NOMO-1 treated with dmso at 0.1 percent for 144 hours (cell line): ENCODE results near the gene UTF1.
A peak's percentile ranks its signal among the peaks of the same experiment; 100 is the strongest.

Source experiments
- DNase-seq: peaks from one replicate; lab custom pipeline; 2025; ENCODE audit not compliant: unreplicated experiment; lab: John Stamatoyannopoulos, UW

The UTF1 gene

DNA sequence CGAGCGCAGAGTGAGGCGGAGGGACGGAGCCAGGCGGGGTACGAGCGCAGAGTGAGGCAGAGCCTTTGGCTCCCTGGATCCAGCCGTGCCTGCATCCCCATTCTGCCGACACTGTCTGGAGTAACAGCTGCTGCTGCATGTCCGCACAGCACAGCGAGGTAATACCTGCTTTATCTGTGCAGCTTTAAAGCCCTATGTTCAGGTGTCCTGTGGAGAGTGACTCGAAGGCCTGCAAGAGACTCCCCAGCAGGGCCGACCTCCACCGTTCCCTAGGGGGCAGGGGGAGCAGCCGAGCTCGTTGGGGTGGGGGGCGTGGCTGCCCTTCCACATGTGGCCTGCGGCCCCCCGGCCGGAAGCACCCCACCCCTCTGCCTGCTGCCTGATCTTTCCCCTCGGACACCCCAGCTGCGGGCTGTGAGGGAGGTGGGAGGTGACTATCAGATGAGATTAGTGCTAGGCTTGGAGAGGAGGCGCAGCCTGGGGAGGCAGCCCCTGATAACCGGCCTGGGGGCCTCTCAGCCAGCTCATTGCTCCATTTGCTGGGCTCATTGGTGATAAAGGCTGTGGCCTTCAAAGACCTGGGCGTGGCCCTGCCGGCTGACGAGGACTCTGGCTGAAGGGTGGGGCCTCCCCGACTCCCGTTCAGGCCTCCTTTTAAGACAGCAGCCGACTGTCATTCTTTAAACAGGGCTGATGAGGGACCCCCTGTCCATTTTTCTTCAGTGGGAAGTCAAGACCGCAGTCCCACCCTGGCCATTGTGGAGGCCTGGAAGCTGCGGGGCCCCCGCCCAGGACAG, 15.6 kb downstream of the UTF1 start:
- no peak for DNase-seq

DNA sequence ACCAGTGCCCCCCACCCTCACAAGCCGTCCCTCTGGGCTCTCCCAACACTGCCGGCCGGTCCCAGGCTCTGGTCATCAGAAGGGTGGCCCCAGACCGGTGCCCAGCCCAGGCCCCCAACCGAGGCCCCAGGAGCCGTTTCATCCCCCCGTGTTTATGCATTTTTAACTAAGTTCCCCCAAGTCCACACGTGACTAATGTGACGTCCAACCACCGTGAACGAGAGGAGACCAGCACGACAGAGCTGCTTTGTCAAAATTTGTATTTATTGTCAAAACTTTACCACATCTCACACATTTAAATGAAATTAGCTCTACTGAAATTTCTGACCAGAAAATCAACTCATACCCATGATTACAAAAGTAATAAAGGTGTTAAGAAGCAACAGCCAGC, 16.2 kb downstream of the UTF1 start:
- no peak for DNase-seq

DNA sequence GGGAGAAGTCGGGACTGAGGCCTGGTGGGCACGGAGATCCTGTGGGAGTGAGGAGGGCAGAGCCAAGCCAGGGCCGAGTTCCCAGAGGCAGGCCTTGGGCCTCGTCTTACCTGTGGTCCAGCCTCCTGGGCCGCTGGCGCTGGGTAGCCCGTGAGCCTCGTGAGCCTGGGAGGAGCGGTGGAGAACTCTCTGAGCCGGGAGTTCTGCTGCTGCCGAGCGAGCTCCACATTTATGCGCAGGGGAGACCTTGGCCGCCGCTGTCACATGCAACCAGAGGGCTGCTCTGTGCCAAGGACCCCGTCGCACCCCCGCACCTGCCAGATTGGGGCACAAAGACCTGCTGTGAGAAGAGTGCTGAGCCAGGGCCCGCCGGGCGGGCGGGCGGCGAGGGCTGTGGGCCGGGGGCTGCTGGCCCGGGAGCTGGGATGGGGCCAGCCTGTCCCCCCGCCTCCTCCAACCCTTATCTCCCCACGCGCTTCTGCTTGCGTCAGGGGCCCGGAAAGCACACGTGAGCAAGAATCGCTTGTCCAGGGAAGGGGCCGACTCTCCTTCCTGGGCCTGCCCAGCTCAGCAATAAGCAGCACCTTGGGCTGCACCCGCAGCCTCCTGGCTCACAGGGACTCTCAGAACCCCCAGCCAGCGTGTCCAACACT, 17.8 kb downstream of the UTF1 start:
- DNase-seq: no peak

DNA sequence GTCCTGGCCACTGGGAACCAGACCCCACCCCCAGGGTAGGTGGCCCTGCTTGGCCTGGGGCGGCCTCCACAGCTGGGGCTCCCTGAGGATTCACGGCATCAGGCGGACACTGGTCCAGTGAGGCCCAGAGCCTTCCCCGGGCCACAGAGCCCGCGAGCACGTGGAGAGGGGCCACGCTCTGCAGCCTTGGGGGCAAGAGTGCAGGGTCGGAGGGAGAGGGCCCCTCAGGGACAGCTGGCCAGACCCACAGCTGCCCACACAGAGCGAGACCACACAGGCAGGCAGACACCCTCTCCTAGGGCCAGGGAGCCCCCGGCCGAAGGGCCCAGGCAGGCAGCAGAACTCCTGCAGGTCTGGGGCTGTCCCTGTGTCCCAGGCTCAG, 18.3 kb downstream of the UTF1 start:
- DNase-seq: no peak

DNA sequence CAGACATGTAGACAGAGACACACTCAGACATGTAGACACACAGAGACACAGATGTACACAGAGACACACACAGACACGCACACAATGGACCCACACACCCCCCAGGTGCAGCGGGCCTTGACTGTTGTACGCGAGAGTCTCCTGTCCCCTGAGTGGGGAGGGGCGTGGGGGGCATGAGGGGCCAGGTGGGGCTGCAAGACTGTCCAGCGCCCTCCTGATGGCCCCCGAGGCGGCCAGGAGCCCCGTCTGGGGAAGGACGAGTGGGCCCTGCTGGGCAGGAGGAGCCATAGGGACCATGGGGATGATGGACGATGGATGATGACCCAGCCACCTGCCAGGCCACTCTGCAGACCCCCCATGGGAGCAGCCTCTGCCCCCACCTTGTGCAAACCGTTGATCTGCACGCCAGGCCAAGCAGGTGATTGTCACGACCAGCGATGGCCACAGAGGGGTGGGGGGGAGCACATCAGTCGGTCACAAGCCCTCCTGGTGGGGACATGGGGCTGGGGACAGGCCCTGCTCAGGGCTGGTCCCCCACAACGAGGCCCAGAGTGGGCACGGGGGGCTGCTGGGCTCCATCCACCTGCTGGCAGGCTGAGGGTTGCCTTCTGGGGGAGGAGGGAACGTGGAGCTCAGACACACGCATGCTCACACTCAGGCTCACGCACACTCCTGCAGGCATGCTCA, 19.2 kb downstream of the UTF1 start:
- no peak for DNase-seq

DNA sequence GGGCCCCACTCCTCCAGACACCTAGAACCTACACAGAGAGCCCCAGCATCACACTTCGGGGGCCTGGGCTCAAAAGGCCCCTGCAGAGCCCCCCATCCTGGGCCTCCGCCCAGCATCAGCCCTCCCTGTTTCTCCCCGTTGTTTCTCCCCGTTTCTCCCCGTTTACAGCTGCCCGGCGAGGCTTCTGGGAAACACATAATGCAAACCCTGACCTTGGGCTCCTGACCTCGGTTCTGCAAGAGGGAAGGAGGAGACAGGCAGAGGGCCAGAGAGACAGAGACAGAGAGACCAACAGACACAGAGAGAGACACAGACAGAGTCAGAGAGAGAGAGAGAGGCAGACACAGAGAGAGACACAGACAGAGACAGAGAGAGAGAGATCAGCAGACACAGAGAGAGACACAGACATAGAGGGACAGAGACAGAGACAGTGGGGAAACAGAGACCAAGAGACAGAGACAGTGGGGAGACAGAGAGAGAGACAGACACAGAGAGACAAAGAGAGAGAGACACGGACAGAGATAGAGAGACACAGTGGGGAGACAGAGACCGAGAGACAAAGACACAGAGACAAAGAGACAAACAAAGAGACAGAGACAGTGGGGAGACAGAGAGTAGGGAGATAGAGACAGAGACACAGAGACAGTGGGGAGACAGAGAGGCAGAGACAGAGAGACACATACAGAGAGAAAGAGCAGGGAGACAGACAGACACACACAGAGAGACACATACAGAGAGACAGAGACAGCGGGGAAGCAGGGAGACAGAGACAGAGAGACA, 20.1 kb downstream of the UTF1 start:
- no peak for DNase-seq

DNA sequence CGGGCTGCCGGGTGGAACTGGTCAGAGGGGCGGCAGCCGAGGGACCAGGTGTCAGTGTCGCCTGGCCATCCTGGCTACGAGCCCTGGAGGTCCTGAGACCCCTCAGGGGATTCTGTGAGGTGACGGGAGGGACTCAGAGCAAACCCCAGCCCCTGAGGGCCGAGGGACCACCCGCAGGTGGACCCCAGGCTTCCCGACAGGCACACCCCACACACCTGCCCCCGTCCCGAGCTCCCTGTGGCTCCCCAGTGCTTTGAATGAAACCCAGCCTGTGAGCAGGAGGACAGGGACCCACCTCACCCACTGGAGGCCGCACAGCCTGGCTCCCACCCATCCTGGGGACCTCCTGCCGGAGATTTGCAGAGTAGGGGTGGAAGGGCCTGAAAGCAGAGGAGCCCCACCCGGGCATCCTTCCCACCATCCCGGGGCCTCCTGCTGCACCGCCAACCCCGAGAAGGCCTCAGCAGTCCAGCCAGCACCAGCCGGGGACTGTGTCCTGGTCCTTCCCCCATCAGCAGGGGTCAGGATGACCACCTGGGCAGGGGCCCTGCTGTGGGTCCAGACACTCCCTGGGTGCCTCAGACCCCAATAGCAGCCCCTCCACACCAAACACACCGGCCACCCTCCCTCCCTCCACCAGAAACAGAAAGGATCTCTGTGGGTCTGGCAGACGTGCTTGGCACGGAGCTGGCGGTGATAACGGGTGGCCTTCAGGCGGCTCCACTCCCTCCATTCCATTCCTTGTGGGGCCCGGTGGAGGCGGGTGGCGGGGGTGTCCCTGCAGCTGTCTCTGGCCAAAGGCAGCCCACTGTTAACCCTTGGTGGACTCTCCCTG, 21.6 kb downstream of the UTF1 start:
- no peak for DNase-seq

DNA sequence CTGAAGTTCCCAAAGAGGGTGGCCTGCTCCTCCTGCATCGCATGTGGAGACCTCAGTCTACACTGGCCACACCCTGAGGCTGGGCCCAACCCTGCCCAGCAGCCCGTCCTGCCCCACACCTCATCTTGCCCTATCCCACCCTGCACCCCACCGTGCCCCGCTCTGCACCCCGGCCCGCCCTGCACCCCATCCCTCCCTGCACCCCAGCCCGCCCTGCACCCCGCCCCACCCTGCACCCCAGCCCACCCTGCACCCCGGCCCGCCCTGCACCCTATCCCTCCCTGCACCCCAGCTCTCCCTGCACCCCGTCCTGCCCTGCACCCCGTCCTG, 22.2 kb downstream of the UTF1 start:
- no peak for DNase-seq

DNA sequence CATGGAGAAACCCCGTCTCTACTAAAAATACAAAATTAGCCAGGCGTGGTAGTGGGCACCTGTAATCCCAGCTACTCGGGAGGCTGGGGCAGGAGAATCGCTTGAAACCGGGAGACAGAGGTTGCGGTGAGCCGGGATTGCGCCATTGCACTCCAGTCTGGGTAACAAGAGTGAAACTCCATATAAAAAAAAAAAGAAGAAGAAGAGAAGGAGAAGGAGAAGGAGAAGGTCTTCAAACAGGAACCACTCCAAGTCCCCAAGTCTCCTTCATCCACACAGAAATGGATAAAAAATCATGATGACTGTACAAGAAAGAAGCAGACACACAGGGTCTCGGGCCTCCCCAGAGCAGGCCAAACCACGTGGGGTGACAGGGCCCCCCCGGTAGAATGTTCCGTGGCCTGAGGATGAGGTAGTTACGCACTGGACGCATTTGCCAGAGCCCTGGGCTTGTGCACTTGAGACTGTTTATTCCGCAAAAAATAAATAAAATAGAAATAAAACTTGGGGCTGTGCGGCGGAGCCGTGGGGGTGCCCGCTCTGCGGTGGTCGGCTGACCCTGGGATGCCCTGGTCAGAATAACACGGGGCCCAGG, 23.4 kb downstream of the UTF1 start:
- DNase-seq: peak; percentile 30

DNA sequence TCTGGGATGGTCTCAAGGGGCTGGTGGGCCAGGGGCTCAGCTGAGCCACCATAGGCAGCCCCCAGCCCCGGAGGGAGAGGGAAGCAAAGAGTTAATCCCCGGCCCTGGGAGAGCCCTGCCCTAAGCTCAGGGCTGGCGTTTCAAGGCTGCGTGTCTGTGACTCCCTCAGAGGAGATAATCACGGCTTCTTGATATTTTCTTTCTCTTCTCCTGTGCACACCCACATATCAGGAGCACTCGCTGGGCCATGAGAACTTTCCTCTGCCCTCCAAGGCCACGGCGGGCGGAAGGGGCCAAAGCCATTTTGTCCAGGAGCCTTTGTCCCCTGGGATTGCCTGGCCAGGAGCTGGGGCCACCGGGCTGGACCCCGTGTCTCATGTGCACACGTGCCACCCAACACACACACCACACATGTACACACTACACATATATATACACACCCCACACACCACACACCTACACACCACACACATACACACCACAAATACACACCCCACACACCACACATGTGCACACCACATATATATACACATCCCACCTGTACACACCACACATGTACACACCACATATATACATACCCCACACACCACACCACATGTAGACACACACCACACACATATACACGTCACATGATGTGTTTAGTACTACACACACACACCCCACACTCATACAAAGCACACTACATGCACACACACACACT, 24.6 kb downstream of the UTF1 start:
- no peak for DNase-seq

DNA sequence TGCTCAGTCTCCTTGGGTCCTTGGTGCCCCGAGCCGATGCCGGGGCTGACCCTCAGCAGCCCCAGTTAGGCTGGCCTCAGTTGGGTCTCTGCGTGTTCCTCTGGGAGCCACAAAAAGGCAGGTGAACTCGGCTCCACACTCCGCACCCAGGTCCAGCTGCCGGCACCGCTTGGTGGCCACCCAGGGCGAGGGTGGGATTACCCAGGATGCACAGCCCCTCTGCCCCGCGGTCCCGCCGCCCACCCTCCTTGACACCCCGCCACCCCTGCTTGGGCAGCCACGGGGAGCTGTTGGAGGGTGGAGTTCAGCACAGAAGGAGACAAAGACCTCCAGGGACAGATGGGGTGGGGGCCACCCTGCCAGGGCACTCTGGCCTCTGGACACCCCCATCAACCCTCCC, 25.3 kb downstream of the UTF1 start:
- no peak for DNase-seq

DNA sequence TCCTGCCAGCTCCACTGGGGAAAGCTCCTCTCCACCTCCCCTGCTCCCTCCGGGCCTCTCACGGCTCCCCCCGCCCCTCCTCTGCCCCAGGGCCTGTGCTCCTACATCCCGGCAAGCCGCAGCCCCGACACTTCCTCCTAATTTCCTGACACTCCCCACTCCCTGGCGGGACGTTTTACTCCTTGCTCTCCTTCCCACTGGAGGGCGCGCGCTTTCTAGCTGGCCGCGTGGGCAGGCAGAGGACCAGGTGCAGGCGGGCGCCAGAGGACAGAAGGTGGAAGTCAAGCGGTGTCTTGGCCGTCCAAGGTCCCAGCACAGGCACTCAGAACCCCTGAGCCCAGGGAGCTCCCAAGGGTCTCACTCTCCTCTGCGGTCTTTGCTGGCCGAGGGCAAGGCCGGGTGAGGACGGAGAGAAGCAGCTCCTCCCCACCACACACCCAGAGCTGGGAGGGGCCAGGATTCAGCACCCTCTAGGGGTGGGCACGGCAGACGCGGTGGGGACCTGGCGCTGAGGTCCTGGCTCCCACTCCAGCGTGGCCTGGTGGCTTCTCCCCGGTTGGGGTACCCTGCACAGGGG, 27.6 kb downstream of the UTF1 start:
- no peak for DNase-seq

DNA sequence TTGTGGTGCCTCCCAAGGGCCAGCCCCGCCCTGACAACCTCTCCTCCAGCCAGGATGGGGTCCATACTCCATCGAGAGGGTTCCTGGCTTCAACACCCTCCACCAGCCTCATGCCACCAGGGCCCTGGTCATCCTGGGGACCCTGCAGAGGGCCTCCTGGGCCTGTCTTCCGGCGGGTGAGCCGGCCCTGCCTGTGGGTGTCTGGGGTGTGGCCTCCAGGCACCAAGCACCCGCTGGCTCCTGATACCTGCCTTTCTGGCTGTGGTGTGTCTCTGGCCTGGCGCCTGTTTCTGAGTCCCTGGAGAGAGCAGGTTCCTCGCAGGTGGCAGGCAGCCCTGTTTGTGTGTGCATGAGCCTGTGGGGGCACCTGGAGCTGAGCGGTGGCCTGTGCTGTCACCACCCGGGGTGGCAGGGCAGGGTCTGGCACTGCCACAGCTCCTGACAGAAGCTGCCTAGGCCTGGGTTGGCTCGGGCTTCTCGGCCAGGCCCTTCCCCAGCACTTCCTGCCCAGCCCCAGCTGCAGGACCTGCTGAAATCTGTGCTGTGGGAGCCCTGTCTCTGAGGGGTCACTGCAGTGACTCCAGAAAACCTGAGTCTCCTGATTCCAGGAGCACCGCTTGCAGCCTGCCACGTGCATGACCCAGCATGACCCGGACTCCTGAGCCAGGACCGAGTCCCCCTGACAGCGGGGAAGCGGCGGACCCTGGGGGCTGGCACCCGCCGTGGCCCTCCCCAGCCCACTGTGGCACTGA, 28.2 kb downstream of the UTF1 start:
- no peak for DNase-seq

DNA sequence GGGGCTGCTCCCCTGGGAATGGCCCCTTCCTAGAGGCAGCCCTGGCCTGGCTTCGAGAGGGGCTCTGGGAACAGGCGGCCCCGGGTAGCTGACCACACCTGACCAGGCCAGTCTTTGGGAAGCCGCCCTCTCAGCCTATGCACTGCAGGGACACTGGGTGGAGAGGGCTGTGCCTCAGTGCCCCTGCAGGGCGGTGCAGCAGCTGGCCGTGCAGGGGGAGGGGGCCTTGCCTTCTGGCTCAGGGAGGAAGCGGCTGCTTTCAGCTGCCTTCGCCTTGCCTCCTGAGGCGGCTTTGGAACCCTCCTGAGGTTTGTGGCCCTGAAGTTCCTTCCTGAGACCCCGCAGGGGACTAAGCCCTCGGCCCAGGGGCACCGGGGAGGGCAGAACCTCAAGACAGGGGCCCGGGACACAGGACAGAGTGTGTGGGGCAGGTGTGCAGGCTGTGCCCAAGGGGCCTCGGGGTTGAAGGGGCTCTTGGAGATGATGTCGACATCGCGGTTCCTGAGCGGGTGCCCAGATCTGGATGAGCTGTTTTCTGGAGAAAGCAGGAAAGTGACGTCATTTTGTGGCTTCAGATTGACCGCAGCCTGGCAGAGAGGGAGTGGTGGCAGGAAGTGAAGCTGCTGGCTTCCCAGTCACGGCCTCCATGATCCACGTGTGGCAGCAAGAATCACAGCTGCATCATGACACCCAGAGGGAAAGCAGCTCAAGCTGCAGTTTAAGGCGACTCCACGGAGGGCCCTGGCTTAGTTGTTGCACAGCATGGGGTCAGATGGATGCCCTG, 29.0 kb downstream of the UTF1 start:
- DNase-seq: peak; percentile 97

DNA sequence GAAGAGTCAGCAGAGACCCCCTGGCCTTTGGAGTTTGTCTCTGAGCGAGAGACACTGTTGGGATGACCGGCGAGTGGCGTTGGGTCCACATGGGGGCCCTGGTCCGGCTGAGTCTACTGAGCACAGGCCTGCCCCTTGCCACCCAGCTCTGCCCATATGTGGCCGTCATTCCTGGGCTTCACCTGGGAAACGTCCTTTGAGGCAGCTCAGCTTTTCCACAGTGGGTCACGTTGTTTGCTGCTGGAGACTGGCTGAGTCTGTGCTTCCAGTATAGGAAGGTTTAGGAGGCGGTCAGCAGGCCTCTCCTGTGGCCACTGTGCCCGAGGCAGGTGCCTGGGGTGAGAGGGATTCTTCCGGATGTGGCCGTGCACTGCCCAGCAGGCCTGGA, 29.6 kb downstream of the UTF1 start:
- DNase-seq: no peak

DNA sequence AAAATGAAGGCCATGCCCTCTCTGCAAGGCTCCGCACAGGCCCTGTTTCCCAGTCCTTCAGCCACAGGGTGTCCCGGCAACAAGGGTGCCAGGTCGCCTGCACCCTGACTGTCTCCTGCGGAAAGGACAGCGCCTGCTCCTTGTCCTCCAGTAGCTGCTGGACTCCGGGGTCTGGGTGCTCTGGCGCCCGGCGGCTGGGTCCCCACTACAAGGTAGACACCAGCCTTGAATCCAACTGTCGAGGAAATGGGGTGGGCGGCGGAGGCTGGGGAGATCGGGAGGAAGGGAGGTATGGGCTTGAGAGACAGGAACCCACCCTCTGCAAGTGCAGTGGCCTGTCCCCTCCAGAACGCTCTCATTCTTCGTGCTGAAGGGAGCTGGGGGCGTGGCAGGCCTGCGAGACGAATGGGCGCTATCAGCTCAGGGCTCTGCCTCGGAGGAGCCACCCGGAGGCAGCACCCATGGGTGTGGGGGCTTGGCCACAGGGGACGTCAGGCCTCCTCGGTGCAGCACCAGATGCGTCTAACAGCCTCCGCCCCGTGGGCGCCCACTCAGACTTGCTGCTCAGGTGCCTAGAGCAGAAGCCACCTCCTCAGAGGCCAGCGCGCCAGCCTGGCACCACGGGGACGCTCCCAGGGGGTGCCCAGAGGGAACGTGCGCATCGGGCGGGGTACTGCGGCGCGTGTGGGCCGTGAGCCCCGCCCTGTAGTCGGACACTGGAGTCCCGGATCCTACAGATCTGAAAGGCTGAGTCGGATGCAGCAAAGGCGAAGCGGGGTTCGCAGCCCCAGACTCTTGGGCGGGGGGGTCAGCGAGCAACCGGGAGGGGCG, 31.1 kb downstream of the UTF1 start:
- DNase-seq: no peak

DNA sequence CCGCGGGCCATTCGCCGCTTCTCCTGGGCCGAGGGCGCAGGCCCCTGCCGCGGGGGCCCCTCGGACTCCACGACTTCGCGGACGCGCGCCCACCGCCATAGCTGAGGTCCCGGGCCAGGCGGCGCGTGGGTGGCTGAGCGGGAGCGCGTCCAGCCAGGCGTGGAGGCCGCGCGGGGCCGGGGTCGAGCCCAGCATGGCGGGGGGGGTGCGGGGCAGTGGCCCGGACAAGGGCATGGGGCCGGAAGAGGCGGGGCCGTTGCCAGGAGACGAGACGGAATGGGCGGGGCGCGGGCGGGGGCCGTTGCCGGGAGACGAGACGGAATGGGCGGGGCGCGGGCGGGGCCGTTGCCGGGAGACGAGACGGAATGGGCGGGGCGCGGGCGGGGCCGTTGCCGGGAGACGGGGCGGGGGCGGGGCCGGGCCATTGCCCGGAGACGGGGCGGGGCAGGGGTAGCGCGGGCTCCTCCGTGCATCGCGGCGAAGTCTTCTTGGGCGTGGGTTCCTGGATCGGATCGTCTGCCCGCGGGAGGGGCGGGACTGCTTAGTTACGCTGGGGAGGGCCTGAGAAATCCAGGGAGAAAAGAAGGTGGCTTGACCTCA, 31.8 kb downstream of the UTF1 start:
- DNase-seq: peak; percentile 32
